ENCODE measurements around the gene SERAC1. TPM values are rescaled to one million over a fixed set of nuclear protein-coding genes. Genes with fewer than 3 reads are reported as not detected.
"Not testable (repeated sequence)": the region's sequence is repeated elsewhere in the genome, so short reads cannot be mapped to it uniquely, and the experiment has no call there.

The SERAC1 gene
- total RNA-seq, 1 donor from 2014 or later: 6.0 TPM

GRCh38 chr6:158174514-158174913 lies 6.5 kb upstream of the SERAC1 start:
- no peak for DNase-seq (ENCODE audit: low spot score)

GRCh38 chr6:158174024-158174423 lies 6.0 kb upstream of the SERAC1 start:
- no peak for DNase-seq (ENCODE audit: low spot score)

- no peak for DNase-seq (ENCODE audit: low spot score)
Measured at GRCh38 chr6:158172001-158172400, 3.9 kb upstream of the SERAC1 start.

GRCh38 chr6:158170656-158171081 lies 2.6 kb upstream of the SERAC1 start:
- no peak for DNase-seq (ENCODE audit: low spot score)

GRCh38 chr6:158169634-158170033 lies 1.6 kb upstream of the SERAC1 start:
- not testable (repeated sequence) for DNase-seq (ENCODE audit: low spot score)

GRCh38 chr6:158165919-158166416 lies 2.1 kb downstream of the SERAC1 start:
- DNase-seq (ENCODE audit: low spot score): no peak

- no peak for DNase-seq (ENCODE audit: low spot score)
Measured at GRCh38 chr6:158164579-158165170, 3.4 kb downstream of the SERAC1 start.

- DNase-seq (ENCODE audit: low spot score): no peak
Measured at GRCh38 chr6:158161566-158162254, 6.4 kb downstream of the SERAC1 start.

- no peak for DNase-seq (ENCODE audit: low spot score)
Measured at GRCh38 chr6:158160932-158161539, 7.0 kb downstream of the SERAC1 start.

GRCh38 chr6:158158748-158159147 lies 9.3 kb downstream of the SERAC1 start:
- no peak for DNase-seq (ENCODE audit: low spot score)

GRCh38 chr6:158158123-158158522 lies 9.9 kb downstream of the SERAC1 start:
- DNase-seq (ENCODE audit: low spot score): no peak

- no peak for DNase-seq (ENCODE audit: low spot score)
Measured at GRCh38 chr6:158157064-158157764, 10.8 kb downstream of the SERAC1 start.

GRCh38 chr6:158154816-158155215 lies 13.2 kb downstream of the SERAC1 start:
- no peak for DNase-seq (ENCODE audit: low spot score)

- DNase-seq (ENCODE audit: low spot score): no peak
Measured at GRCh38 chr6:158153576-158153975, 14.5 kb downstream of the SERAC1 start.

- DNase-seq (ENCODE audit: low spot score): no peak
Measured at GRCh38 chr6:158152659-158153058, 15.4 kb downstream of the SERAC1 start.

- not testable (repeated sequence) for DNase-seq (ENCODE audit: low spot score)
Measured at GRCh38 chr6:158152025-158152424, 16.0 kb downstream of the SERAC1 start.

- DNase-seq (ENCODE audit: low spot score): no peak
Measured at GRCh38 chr6:158150701-158151100, 17.4 kb downstream of the SERAC1 start.

- DNase-seq (ENCODE audit: low spot score): no peak
Measured at GRCh38 chr6:158149641-158150040, 18.4 kb downstream of the SERAC1 start.

- DNase-seq (ENCODE audit: low spot score): no peak
Measured at GRCh38 chr6:158143700-158144099, 24.4 kb downstream of the SERAC1 start.

GRCh38 chr6:158142789-158143188 lies 25.3 kb downstream of the SERAC1 start:
- no peak for DNase-seq (ENCODE audit: low spot score)

- DNase-seq (ENCODE audit: low spot score): no peak
Measured at GRCh38 chr6:158131926-158132325, 36.1 kb downstream of the SERAC1 start.

- no peak for DNase-seq (ENCODE audit: low spot score)
Measured at GRCh38 chr6:158125271-158125670, 42.8 kb downstream of the SERAC1 start.

All from ureter (tissue), 1 donor.